Medulla oblongata (tissue), 1 donor: Measurements from ENCODE around the gene ANKS1A.
"Not testable (repeated sequence)": the region's sequence is repeated elsewhere in the genome, so short reads cannot be mapped to it uniquely, and the experiment has no call there.

Experiments used
- DNase-seq: peaks from one replicate; pipeline ENCODE4 v3.0.0-alpha.2; 2015; ENCODE audit errors: extremely low spot score

ANKS1A gene

DNA sequence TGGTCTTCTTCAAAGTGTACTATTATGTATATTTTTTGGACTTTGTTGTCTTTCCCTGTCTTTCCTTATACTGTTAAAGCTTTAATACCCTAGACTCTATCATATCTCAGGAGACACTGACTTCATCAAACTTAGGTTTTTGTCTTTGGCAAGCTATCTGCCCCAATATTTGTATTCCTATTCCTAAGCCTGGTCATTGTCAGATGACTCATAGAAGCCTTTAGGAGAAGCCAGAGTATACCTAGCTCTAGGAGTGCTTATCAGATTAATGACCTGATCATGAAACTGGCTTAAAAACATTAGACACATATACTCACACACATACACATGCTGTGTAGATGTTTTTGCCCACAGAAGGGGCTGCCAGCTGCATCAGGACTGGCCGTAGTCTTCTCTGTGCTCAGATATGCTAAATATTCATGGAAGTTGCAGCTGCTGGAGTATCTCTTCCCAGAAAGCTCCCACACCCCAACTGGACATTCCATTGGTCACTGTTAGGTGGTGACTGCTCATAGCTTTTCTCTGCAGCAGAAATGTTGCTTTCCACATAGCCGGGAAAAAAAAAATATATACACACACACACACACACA is 102.0 kb downstream of the ANKS1A start:
- DNase-seq = no peak

DNA sequence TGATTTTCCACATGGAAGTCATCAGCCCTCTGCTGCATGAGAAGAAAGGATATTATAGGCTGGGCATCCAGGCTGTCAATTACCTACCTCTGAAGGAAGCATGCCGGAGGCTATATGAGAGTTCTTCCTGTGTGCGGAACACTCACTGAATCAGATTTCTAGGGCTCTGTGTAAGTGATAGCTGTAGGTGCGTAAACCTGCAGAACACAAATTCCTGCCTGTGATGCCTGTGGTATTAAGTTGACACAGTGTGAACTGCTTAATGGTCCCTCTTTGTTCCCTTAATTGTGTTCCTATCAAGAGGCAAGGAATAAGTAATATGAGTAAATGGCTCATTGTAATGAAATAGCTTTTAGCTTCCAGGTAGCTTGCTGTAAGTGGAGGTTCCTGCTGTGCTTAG is 103.3 kb downstream of the ANKS1A start:
- DNase-seq = no peak

DNA sequence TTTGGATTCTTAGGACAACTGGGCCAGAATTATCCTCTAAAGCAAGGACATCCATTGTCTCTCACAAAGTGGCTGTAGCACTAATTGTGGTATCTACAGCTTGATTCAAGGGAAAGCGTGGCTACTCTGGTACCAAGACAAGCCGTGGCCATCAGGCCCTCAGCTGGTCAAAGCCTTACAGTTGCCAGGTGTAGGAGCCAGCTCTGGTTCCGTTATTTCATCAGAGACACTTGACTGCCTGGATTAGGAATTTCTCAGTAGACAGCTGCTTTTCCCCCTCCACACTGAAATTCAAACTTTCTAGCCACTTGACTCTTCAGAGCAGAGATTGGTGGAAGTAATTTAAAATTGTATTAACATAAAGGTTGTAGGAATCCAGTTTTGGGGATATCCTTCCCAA is 104.2 kb downstream of the ANKS1A start:
- DNase-seq = no peak

DNA sequence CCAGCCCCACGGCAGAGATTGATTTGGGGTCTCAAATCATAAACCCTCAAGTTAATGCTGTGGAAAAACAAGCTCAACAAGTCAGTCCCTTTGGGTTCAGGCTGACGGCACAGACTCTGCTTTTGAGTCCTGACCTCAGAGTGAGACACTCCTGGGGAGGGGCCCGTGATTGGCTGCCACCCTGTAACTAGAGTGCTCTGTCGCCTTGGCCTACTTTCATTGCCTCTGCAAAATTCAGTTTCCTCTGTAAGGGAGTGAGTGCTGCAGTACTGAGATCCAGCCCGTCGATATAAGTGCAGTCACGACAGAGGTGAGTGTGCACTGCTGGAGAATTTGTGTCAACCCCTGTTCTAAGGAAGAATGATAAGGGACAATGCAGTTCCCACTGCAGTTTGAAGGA is 105.6 kb downstream of the ANKS1A start:
- no peak for DNase-seq

DNA sequence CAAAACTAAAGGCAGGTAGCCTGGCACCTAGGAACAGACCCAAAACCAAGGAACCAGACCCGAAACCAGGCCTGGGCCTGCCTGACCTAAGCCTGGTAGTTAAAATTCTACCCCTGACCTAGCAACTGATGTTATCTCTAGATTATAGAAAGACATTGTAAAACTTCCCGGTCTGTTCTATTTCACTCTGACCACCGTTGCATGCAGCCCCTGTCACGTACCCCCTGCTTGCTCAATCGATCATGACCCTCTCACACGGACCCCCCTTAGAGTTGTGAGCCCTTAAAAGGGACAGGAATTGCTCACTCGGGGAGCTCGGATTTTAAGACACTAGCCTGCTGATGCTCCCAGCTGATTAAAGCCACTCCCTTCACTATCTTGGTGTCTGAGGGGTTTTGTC is 109.4 kb downstream of the ANKS1A start:
- not testable (repeated sequence) for DNase-seq

DNA sequence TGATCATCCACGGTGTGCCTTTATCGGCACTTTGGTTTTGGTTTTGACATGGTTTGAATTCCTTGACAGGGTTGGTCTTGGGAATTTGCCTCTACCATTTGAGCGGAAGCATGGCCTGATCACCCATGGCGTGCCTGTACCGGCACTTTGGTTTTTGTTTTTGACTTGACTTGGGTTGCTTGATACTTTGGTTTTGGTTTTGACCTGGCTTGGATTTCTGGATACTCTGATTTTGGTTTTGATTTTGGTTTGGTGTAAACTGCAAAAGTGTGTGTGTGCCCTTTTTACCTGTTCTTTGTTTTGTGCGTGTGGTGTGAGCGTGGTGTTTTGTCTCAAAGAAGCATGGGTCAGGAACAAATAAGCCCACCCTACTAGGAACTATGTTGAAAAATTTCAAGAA is 110.1 kb downstream of the ANKS1A start:
- not testable (repeated sequence) for DNase-seq

DNA sequence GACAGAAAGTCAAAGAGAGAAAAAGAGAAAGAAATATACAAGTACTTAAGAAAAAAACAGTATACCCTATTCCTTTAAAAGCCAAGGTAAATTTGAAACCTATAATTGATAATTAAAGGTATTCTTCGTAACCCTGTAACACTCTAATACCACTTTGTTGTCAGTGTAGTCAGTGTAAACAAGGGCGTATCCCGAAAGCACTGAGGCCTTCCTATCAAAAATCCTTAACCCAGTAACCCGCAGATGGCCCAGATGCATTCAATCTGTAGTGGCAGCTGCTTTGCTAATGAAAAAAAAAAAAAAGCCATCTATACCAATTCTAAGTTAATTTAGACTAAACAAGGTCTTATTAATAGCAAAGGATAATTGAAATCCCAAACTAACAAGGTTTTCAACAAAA is 110.9 kb downstream of the ANKS1A start:
- DNase-seq = not testable (repeated sequence)

DNA sequence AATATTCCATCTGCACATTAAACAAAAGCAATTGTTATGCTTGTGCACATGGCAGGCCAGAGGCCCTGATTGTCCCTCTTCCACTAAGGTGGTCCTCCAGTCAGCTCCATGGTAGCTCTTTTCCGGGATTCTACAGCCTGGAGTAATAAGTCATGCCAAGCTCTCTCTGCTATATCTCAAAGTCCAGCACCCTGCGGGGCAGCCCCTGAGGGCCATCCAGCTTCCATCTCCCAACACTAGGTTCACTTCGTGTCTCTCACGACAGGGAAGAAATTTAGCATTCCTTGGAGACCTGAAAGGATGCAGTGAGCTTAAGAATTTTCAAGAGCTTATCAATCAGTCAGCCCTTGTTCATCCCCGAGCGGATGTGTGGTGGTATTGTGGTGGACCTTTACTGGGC is 112.3 kb downstream of the ANKS1A start:
- DNase-seq = not testable (repeated sequence)

DNA sequence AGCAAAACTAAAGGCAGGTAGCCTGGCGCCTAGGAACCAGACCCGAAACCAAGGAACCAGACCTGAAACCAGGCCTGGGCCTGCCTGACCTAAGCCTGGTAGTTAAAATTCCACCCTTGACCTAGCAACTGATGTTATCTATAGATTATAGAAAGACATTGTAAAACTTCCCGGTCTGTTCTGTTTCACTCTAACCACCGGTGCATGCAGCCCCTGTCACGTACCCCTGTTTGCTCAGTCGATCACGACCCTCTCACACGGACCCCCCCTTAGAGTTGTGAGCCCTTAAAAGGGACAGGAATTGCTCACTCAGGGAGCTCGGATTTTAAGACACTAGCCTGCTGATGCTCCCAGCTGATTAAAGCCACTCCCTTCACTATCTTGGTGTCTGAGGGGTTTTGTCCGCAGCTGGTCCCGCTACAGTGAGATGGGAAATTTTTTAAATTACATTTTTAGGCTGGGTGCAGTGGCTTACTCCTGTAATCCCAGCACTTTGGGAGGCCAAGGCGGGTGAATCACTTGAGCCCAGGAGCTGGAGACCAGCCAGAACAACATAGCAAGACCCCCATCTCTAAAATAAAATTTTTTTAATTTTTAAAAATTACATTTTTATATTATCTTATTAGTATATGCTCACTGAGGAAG is 115.0 kb downstream of the ANKS1A start:
- DNase-seq = not testable (repeated sequence)

DNA sequence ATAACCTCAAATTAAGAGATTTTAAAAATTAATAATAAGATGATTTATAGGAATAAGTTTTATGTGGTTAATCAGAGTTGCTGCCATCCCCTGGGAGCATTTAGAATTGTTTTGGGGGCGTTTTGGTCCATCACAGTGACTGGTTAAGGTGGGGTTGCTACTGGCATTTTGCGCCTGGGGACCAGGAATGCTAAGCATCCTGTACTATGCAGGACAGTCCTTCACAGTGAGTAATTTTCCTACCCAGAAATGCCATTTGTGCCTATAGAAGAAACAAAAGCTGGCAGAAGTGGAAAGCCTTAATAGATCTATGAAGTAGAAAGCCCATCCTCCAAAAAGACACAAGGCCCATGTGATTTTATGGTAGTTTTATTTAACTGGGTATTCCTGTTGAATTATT is 118.0 kb downstream of the ANKS1A start:
- no peak for DNase-seq

DNA sequence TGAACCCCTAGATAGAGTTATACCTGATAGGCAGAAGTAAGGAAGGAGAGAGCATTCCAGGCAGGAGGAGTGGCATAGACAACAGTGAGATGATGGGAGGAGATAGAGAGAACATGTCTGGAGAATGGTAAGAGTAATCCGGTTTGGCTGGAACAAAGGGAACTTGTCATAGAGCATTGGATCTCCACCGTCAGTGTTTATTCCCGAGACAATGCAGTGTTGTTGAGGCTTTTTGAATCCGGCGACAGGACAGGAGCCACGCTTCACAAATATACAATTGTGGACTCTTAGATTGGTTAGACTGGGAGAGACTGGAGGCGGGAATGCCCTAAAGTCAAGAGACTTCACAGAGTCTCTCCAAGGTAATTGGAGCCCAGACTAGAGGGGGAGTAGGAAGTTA is 119.8 kb downstream of the ANKS1A start:
- DNase-seq = peak; percentile 96

DNA sequence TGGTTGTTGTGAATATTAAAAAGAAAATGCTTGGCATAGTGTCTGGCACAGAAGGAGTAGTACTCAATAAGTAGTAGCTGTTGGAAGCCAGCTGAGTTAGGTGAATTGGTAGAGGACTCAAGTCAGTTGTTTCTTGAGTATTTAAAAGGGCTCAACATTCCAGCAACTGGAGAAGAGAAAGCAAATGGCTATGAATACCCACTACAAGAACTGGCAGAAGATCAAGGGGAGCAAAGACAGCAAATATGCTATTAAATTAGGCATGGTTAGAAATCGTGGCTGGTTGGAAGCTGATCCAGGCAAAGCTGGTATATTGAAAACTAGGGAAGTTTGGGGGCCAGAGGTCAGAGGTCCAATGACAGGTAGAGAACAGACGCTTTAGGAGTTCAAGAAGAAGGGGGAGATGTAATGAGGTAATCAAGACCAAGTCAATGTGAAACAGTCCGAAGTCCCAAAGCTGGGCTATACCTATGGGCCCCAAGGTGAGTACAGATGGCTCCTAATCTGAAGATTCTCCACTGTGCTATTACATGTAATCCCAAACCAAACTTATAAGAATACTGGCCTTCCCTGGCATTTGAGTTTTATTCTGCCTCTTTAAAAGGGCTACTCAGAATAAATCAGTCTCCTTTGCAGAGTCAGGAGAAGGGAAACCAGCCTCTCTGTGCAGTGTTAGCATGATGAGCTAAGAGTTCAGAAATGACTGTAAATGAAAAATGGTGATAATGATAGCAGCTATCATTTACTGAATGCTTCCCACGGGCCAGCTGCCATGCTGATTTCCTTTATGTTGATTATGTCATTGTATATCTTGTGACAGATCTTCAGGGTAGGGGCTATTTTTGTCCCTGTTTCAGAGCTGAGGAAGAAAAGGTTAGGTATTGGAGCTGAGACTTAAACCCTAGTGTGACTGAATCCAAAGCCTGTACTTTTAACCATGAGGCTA is 122.3 kb downstream of the ANKS1A start:
- DNase-seq = no peak

DNA sequence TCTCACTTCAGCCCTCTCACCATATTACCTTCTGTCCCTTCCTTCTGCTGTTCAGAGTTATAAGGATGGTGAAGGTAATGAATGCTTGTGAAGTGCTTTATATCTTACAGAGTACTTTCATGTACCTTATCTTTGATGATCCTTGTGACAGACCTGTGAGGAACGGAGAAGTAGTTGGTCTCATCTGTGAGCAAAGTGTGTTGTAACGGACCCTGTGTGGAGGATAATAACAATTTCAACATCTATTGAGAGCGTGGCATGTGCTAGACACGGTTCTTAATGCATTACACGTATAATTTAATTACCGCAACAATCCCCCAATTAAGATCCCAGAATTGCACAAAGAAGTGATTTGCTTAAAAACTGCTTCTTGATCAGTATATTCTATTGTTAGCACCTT is 124.6 kb downstream of the ANKS1A start:
- no peak for DNase-seq

DNA sequence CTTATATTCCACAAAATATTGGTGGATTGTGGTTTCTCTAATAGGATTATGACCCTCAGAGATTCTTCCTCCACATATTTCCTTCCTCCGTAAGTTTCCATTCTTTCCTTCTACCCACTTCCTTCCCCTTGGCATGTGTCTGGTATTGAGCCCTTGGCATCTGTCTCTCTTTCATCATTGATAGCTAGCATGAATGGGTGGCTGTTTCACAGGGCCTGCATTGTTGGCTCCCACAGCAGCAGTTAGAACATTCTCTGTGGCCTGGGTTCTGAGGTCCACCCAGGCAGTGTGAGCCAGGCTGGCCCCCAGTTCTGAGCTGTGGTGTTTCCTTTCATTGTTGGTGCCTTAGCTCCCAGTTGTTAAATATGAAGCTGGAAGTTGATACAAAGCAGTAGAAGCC is 125.3 kb downstream of the ANKS1A start:
- peak; percentile 91 for DNase-seq

DNA sequence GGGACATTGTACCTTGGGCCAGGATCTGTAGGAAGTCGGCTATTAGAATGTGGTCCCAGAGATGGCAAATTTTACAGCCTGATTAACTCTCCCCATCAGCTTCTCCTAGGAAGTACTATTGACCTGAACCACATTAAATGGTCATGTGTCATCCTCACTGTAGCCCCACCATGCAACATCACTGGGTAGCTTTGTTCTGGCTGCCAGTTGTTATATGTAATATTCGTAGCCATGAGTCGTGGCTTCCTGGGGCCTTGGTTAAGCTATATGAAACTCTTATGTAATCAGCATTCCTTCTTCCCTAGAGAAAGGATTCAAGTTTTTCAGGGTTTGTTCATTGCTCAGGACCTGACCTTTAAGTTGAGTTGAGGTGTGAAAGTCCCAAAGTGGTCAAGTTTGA is 125.7 kb downstream of the ANKS1A start:
- no peak for DNase-seq

DNA sequence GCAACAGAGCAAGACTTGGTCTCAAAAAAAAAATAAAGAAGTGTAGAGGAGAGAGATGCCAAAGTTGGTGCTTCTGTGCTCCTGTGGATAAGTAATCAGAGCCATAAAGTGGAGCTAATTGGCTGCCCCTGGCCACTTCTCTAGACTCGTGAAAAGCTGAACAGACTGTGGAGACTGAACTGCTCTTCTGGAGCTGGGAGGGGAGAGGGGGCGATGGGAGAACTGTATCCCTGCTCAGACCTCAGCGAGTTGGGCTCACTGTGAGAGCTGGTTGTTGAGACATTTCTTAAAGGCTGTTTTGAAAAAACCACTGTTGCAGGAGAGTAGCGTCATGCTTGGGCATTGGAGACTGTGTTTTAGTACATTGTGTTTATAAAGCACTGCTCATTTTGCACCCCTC is 126.4 kb downstream of the ANKS1A start:
- DNase-seq = no peak

DNA sequence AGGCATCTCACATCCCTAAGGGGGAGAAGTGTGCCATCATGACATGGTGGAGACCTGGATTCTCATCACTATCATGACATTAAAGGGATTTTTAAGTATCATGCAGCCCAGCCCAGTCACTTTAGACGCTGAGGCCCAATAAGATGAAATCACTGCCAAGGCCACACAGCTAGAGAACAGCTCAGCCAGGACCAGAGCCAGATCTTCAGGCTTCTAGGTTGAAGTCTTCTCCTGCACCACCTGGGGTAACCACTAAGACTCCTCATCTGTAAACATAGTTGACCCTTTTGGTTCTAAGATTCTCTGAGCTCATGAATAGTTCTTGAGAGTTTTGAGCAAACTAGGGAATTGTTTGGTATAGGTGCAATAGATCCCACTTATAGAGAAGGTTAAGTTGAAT is 126.9 kb downstream of the ANKS1A start:
- DNase-seq = no peak

DNA sequence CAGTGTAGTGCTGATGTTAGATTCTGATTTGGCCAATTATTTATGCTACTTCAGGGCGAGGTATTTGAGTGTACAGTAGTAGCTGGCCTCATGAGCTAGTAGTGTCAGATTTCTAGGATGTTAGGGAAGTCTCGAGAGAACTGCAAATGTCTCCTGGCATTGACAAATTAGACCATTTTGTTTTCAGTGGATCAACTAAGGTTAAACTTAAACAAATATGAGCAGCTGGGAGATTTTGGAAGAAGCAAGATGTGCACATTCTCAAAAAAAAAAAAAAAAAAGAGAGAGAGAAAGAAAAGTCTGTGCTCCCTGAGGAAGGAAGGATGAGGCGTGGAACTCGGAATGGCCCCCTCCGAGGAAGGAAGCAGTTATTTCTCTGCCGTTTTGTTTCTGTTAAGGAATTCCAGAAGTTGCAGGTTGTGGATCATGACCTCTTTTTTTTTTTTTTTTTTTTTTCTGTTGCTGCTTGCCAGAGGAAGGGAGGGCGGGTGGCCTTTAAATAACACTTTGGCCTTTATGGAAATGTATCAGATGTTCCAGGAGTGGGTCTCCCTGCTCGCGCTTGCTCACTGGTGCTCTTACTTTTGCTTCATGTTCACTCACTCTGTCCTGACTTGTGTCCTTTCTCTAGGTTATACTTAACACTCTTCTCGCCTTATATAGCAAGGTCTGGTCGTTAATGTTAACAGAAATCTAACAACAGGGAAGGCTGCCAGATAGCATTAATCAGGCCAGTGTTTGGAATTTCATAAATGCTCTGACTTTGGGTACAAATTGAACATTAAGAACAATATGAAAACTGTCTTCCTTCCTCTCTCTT is 127.7 kb downstream of the ANKS1A start:
- DNase-seq = no peak

DNA sequence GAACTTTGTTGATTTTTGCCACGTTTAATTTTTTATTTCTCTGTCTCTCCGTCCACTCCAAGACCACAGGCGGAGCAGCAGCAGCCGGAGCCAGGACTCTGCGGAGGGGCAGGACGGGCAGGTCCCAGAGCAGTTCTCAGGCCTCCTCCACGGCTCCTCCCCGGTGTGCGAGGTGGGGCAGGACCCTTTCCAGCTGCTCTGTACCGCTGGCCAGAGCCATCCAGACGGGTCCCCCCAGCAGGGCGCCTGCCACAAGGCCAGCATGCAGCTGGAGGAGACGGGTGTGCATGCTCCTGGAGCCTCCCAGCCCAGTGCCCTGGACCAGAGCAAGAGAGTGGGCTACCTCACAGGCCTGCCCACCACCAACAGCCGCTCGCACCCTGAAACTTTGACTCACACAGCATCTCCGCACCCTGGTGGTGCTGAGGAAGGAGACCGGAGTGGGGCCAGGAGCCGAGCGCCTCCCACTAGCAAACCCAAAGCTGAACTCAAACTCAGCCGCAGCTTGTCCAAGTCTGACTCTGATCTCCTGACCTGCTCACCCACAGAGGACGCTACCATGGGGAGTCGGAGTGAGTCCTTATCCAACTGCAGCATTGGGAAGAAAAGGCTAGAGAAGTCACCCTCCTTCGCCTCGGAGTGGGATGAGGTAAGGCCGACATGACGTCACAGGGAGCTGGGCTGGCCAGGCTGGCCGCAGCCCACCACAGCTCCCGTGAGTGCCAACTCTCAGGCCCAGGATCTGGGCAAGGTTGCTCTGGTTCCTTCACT is 128.5 kb downstream of the ANKS1A start:
- no peak for DNase-seq

DNA sequence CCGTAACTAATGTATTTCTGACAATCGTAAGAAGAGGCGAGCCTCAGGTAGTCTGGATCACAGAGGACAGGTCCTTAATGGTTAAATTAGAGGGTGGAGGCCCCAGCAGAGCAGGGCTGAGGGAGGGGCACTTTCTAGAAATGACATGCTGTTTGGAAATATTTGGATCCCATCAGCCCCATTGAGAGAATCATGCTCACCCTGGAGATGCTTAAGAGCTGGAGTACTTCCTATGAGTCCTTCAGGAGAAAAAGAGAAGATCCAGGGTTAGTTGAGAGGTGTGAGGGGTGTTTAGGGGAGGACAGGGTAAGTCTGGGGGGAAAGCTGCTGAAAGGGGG is 129.1 kb downstream of the ANKS1A start:
- no peak for DNase-seq

DNA sequence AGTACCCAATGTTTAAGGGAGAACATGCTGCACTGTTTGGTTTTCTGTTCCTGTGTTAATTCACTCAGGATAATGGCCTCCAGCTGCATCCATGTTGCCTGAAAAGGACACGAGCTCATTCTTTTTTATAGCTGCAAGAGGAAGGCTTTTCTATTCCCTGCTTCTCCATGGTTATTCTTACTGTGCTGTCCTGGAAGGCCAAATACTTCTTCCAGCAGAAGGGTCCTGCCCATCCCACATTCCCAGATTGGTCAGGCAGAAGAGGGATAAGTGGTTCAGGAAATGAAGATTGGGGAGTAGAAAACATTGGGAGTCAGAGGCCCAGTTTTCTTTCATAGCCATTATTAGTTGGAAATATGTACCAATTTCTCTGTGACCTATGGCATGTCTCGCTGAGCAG is 129.7 kb downstream of the ANKS1A start:
- DNase-seq = no peak
